GM08714 (cell line): ENCODE results near the gene AP1S3.

Experiments used
- H3K4me3 ChIP-seq: fragments of 200-500 bp; sonication (Bioruptor generic); 2 replicates; pipeline ENCODE4 v1.5.1; 2014; ENCODE audit warnings: mild to moderate bottlenecking, low read length, inconsistent platforms
- ZNF274 ChIP-seq: IDR thresholded peaks from 2 replicates; pipeline ENCODE4 v1.6.1; 2012; ENCODE audit warnings: mild to moderate bottlenecking, low read depth, low read length

The AP1S3 gene

DNA sequence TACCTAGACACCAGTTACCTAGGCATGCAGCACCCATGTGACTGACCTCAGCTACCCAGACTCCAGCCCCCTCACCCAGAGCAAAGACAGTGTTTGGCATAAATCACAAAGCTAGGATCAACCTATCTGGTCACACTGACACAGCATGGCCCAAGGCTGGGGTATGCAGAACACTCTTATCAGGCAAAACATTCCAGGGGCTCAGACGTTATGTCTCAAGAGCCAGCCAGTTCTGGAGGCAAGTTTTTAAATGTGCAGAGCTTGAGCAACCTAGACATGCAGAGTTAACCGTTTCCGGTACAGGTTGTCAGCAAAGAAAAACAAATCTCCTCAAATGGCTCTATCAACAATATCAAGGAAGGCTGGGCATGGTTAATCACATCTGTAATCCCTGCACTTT lies 92.8 kb downstream of the AP1S3 start:
- TF ChIP-seq ZNF274, result no peak
- H3K4me3 ChIP-seq, result no peak overlapping the region

DNA sequence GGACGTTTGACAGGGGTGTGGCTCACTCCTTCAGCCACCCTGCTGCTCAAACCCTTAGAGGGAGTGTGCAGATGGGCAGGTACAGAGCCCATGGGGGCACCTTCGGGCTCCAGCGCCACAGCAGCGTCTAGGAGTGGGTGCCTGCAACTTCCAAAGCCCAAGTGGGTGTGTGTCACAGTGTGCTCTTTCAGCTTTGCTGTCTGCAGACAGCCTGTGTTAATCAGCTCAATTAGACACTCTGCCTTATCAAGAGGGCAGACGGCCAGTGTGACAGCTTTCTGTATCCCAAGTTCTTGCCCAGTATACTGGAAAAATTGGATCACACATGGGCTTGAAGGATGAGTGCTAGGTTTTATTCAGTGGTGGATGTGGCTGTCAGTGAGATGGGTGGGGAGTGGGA lies 96.7 kb downstream of the AP1S3 start:
- H3K4me3 ChIP-seq, result no peak overlapping the region
- TF ChIP-seq ZNF274, result no peak

- H3K4me3 ChIP-seq, result no peak overlapping the region
- no peak for TF ChIP-seq ZNF274
These were observed 100.2 kb downstream of the AP1S3 start for GRCh38 chr2:223737207-223737606.

DNA sequence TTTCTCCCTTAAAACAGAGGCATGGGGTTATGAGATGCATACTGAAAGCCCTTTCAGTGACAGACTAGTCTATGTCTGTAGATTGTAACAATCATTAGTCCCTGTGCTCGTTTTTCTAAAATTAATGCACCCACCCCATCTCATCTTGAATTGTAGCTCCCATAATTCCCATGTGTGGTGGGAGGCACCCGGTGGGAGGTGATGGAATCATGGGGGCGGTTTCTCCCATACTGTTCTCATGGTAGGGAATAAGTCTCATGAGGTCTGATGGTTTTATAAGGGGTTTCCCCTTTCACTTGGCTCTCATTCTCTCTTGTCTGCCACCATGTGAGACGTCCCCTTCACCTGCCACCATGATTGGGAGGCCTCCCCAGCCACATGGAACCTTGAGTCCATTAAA lies 100.9 kb downstream of the AP1S3 start:
- H3K4me3 ChIP-seq, result no peak overlapping the region
- TF ChIP-seq ZNF274, result no peak

GRCh38 chr2:223735659-223736244 lies 101.6 kb downstream of the AP1S3 start:
- no peak overlapping the region for H3K4me3 ChIP-seq
- TF ChIP-seq ZNF274, result no peak

- no peak for TF ChIP-seq ZNF274
- H3K4me3 ChIP-seq, result no peak overlapping the region
These were observed 102.2 kb downstream of the AP1S3 start for GRCh38 chr2:223735035-223735640.

DNA sequence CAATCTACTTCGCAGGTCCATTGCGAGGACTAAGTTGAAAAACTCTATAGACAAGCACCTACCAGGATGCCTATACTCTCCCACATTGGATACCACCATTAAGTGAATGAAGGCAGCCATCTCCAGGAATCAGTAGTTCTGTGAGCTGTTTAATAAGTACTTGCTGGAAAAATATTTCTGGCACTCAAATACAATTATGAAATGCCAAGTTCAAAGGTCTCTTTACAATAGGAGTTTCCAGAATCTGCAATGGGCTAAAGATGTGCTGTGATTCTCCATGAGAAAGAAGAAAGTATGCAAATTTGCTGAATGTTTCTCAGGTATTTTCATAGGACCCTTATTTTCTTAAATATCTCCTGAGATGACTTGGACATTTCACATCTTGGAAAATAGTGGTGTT lies 103.0 kb downstream of the AP1S3 start:
- TF ChIP-seq ZNF274, result no peak

DNA sequence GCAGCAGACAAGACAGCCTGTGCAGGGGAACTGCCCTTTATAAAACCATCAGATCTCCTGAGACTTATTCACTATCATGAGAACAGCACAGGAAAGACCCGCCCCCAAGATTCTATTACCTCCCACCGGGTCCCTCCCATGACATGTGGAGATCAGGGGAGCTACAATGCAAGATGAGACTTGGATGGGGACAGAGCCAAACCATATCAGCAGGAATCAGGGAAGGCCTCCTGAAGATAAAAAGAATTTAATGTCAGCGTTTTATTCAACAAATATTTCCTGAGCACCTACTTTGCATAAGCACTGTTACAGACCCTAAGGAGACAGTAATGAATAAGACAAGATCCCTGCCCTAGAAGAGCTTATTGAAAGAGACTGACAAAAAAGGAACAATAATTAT lies 105.0 kb downstream of the AP1S3 start:
- no peak for TF ChIP-seq ZNF274
- no peak overlapping the region for H3K4me3 ChIP-seq

More for the DNA sequence above, 103.0 kb downstream of the AP1S3 start:
- H3K4me3 ChIP-seq, result no peak overlapping the region

- TF ChIP-seq ZNF274, result no peak
- H3K4me3 ChIP-seq, result no peak overlapping the region
These were observed 105.9 kb downstream of the AP1S3 start for GRCh38 chr2:223731503-223731902.

- no peak overlapping the region for H3K4me3 ChIP-seq
- TF ChIP-seq ZNF274, result no peak
These were observed 107.6 kb downstream of the AP1S3 start for GRCh38 chr2:223729781-223730180.

DNA sequence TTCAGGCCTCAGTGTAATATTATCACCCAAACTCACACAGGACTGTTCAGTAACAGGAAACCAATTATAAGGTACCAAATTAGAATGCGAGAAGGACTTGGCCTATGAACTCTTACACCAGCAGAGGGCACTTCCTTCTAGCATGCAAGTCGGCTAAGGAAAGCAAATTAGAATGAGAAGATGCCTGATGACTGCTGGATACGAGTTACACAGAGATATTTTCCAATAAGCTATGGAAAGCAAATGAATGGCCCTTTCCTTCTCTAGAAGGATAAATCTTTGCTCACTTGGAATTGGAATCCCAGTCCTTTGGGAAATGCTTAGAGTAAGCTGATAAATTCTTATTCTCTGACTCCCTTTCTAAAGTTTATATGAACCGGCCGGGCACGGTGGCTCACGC lies 109.8 kb downstream of the AP1S3 start:
- TF ChIP-seq ZNF274, result no peak
- no peak overlapping the region for H3K4me3 ChIP-seq

DNA sequence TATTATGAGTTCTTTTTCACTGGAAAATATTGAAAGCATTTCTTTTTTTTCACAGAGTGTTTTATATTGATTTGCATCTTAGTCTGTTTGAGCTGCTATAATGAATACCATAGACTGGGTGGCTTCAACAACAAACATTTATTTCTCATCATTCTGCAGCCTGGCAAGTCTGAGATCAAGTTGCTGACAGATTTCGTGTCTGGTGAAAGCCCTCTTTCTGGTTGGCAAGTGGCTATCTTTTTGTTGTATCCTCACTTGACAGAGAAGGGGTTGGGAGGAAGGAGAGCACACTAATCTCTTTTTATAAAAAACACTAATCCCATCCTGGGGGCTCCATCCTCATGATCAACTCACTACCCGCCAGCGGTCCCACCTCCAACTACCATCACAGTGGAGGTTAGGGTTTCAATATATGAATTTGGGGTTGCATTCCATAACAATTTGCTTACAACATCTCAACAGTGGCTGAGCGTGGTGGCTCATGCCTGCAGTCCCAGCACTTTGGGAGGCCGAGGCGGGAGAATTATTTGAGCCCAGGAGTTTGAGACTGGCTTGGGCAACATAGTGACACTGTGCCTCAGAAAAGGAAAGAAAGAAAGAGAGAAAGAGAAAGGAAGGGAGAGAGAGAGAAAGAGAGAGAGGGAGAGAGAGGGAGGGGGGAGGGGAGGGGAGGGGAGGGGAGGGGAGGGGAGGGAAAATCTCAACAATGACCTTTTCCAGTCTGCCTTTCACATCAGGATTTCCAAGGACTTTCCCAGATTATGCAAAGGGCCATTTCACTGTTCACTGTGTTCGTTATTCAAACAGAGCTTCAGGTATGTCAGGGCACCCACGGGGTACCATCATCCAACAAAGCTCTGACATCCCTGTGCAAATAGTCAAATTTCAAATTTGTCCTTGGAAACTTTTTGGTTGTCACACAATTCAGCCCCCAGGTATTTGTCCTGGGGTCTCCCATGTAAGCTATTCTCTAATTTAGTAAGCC lies 111.1 kb downstream of the AP1S3 start:
- TF ChIP-seq ZNF274, result no peak
- no peak overlapping the region for H3K4me3 ChIP-seq

GRCh38 chr2:223725494-223725893 lies 111.9 kb downstream of the AP1S3 start:
- no peak overlapping the region for H3K4me3 ChIP-seq
- TF ChIP-seq ZNF274, result no peak

- TF ChIP-seq ZNF274, result no peak
- H3K4me3 ChIP-seq, result no peak overlapping the region
These were observed 112.5 kb downstream of the AP1S3 start for GRCh38 chr2:223724861-223725260.

GRCh38 chr2:223723954-223724411 lies 113.4 kb downstream of the AP1S3 start:
- TF ChIP-seq ZNF274, result no peak
- H3K4me3 ChIP-seq, result no peak overlapping the region

GRCh38 chr2:223722226-223722625 lies 115.2 kb downstream of the AP1S3 start:
- TF ChIP-seq ZNF274, result no peak
- no peak overlapping the region for H3K4me3 ChIP-seq
